HCEC 1CT (cell line): ENCODE data around the gene C2orf68.
"Not testable (repeated sequence)": the region's sequence is repeated elsewhere in the genome, so short reads cannot be mapped to it uniquely, and the experiment has no call there.

Source experiments
- DNase-seq: peaks from one replicate; pipeline ENCODE4 v3.0.0-alpha.2; 2017

C2orf68 gene

DNA sequence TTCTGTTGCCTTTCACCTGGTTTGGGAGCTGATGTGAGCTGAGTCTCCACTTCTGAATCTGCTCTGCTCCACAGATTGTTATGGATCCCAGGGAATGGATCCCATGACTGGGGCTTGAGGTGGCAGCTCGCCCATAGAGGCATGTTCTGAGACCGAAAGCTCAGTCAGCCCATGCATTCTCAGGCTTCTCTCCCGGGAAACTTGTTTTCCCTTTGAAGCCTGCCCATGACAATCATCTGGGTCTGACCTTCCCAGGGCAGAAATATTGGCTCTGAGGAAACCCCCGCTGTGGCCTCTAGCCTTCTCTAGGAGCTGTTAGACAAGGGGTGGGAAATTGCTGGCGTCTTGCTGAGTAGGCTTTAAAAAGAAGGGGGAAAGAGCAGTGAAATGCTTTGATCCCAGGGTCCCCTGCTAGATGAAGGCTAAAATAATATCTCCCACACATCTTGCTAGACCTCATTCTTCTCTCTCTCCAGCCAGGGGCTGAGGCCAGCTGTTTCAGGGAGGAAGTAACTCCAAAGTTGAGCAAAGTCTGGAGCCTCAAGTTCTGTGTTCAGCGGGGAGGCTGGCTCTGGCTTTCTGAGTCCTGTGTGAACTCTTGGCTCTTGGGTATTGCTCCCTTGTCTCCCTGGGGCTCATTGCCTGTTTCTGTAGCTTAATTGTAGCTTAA is 32.5 kb downstream of the C2orf68 start:
- DNase-seq: no peak

DNA sequence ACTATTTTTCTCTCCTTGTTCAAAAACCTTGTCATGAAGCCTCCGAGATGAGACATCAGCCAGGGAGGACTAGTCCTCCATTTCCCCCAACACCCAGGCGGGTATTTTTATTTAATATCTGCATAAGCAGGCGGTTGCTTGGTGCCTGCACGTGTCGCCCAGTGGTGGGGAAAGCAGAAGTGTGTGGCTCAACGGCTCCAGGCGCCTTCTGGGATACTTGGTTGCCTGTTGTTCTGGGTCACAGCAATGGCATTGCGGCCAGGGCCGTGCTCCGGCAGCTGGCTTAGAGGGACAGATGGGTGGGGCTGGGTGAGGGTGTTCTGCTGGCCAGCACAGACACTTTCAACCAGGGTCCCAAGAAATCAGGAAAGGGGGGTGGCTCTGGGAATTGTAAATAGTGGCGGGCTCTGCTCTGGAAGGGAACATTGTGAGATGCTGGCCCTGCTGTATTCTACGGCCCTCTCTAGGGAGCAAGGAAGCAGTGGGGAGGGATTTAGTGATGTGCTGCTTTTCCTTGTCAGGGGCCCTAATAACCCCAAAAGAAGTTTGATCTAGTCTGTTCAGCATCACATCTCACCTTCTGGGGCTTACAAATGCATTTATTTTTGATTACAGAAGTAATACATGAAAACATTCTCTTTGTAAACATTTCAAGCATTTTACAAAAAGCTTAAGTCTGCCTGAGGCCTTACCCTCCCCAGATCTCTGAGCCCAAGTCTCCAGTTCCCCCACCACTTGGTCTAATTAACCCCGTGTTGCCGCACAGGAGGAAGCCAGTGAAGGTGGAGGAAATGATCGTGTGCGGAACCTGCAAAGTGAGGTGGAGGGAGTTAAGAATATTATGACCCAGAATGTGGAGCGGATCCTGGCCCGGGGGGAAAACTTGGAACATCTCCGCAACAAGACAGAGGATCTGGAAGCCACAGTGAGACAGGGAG is 33.4 kb downstream of the C2orf68 start:
- DNase-seq: no peak

DNA sequence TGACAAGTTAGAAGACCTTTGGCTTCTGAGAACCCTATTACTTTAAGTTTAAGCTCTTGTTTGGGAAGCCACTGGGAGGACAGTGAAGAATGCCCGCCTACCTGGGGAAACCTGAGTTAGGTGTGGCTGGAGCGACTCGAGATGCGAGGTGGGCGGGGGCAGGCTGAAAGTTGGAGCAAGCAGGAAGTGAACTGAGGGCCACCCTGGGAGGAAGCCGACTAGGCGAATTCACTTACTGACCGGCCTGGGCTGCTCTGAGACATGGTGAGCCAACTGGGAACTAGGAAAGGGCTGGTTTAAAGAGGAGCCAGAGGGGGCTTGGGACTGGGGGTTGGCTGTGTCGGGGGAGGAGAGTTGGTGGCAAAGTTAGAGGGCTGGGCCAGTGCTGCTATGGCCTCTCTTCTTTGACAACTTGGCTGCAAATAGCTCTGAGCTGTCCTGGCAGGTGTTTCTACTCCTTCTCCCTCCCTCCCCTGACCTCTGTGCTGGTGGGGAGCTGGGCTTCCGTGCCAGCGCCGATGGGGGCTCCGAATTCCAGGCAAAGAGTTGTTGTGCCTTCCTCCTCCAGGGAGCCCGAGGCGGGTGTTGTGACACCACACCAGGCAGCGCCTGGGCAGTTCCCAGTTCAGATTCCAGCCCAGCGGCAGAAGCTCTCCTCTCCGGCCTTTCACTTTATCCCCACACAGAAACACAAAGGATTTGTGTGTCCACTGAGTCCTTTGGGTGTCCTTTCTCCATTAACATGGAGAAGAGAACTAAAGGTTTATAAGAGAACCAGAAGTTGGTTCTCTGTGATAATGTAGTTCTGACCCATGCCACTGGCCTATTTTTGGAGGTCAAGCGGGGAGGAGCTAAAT is 34.3 kb downstream of the C2orf68 start, which contains the start of gene VAMP8:
VAMP8 (plus strand) TSS at position 201 of the 857 bp plus-strand sequence; CDS start at position 262, 61 bp downstream.
- no peak for DNase-seq

DNA sequence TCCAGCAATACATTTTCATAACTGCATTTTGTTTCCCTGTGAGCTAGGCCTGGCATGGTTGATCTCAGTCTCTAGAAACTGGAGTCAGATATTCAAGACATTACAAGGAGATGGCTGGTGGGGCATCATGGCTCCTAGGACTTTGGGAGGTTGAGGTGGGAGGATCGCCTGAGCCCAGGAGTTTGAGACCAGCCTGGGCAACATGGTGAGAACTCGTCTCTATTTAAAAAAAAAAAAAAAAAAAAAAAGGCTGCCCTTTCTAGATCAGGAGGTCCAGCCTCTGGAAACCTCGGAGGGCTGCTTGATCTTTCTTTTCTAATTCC is 34.8 kb downstream of the C2orf68 start:
- DNase-seq: no peak

DNA sequence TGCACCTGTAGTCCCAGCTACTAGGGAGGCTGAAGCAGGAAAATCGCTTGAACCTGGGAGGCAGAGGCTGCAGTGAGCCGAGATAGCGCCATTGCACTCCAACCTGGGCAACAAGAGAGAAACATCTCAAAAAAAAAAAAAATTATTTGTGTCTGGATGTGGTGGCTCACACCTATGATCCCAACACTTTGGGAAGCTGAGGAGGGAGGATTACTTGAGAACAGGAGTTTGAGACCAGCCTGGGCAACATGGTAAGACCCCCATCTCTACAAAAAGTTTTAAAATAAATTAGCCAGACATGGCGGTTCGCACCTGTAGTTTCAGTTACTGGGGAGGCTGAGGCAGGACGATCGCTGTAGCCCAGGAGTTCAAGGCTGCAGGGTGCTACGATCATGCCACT is 36.1 kb downstream of the C2orf68 start:
- no peak for DNase-seq

DNA sequence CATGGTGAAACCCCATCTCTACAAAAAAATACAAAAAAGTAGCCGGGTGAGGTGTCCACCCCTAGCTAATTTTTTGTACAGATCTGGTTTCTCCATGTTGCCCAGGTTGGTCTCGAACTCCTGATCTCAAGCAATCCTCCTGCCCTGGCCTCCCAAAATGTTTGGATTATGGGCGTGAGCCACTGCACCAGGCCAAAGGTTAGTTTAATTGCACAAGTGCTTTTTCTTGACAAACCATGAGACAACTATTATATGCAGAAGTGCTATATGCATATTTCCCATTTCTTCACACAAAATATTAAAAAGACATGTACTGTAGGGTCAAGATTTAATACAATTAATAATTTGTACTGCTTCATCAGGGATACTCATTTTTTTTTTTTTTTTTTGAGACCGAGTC is 45.6 kb downstream of the C2orf68 start:
- DNase-seq: no peak

DNA sequence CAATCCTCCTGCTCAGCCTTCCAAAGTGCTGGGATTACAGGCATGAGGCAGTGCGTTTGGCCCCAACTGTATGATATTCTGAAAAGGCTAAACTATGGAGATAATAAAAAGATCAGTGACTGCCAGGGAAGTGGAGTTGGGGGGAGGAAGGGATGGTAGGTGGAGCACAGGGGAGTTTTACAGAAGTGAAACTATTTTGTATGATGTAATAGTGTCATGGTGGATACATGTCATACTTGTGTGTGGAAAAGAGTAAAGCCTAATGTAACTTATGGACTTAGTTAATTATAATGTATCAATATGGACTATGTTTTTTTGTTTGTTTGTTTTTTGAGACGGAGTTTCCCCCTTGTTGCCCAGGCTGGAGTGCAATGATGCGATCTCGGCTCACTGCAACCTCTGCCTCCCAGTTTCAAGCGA is 47.7 kb downstream of the C2orf68 start:
- DNase-seq: no peak

DNA sequence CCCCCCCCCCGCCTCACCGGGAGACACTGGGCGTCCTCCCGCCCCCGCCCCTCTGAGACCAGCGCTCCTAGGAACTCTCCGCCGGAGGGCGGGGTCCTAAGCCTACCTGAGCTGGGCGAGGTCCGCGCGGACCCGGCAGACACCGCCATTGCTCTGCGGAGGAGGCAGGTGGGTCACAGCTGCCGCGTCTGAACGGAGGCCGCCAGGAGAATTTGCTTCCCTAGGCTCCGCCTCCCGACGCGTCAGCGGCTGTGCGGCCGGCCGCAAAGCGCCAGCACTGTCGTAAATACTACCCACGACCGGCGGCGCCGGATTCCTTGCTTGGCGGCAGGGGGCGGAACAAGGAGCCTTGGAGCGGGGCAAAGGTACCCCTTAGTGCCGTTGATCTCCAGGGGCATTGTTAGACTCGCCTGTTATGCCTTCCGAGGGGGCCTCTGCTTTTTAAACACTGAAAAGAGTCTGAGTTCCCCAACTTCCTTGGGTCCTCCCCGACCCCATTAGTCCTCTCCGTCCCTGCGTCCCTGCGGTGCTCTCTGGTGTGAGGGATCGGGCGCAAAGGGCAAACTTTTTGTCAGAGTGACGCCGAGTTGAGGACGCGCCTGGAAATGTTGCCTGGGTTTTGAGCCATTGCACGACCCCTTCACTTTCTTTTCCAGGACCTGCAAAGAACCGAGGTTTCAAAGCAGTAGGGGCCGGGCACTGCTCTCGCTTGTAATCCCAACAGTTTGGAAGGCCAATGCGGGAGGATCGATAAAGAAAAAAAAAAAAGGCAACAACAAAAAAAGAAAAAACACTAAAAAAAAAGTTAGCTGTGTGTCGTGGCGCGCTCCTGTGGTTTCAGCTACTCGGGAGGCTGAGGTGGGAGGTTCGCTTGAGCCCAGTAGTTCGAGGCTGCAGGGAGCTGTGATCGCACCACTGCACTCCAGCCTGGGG is 50.3 kb downstream of the C2orf68 start, which contains the start of gene GGCX:
GGCX (minus strand) TSS at position 214 of the 933 bp plus-strand sequence; CDS start at position 149, 65 bp downstream.
- DNase-seq: peak; percentile 93

DNA sequence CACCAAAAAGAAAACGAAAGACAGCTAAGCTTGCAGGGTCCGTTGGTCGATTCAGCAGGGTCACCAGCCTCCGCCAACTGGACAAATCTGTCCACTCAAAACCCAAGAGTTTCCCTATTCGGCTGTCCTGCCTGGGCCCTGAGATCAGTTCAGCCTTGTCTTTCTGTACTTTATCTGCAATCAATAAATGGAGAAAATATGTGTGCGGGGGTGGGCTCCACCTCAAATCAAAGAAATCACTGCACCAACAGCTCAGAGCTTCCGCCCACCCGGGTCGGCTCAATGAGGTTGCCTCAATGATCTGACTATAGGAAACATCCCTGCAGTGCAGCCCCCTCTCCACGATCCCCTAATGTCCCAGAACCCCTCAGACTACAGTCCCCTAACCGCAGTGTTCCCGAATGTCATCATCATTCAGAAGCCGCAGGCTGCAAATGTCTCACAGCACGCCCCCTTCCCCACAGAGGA is 51.0 kb downstream of the C2orf68 start:
- DNase-seq: no peak

DNA sequence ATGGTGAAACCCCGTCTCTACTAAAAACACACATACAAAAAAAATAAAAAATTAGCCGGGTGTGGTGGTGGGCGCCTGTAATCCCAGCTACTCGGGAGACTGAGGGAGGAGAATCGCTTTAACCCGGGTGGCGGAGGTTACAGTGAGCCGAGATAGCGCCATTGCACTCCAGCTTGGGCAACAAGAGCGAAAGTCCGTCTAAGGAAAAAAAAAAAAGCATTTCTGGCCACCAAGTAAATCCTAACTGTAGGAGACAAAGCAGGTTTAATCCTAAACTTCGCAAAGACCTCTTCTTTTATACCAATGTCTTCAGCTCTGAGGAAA is 51.5 kb downstream of the C2orf68 start:
- DNase-seq: not testable (repeated sequence)

DNA sequence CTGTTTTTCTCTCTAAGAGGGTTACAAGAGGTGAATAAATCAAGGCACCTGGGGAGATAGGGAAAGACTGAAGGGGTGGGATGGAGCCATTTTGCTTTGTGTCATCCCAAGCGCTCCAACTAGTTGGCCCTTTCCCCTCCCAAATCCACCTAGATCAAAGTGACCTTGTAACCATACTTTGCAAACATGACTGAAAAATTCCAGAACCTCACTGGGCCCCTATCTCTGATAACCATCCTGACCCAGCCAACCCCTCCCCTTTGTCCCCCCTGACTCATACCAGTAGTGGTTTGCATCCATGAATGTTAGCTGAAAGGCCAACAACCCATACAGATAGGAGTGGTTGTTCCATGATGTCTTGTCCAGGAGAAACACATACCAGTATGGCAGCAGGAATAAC is 53.7 kb downstream of the C2orf68 start:
- no peak for DNase-seq

DNA sequence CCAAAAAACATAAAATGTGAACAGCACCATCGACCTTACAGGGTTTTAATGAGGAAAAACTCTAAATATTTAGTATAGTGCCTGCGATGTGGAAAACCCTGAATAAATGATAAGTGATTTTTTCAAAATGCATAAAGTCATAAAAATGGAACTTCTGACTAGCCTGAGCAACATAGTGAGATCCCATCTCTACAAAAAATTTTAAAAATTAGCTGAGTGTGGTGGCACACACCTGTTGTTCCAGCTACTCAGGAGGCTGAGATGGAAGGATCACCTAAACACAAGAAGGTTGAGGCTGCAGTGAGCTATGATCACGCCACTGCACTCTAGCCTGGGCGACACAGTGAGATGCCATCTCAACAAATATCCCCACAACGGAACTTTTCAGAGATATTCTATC is 54.7 kb downstream of the C2orf68 start:
- DNase-seq: no peak
